Measurements from ENCODE around the gene PPIB. TPM values are rescaled to one million over a fixed set of nuclear protein-coding genes. Genes with fewer than 3 reads are reported as not detected.
"Not testable (repeated sequence)": the region's sequence is repeated elsewhere in the genome, so short reads cannot be mapped to it uniquely, and the experiment has no call there.

PPIB gene
- polyA plus RNA-seq, 4 donors = 535 to 599 (median 548) TPM

DNA sequence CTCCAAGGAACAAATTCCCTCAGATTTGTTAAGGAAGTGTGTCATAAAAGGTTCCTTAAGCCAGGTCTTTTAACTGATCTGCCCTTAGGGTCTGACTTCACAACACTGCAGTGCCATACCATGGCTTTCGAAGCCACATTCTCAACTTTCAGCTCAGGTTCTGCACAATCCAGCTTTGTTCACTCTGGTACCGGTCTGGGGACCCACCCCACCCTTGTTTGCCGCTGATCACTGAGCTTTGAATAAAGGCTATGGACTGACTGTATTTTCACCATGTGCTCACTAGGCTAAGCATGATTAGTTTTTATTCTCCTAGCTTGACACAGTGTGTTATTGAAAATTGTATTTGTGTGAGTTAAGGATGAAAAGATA is 51.2 kb downstream of the PPIB start:
- DNase-seq (ENCODE audit: low read depth in 4 of 4, low spot score in 3 of 4) = no peak

DNA sequence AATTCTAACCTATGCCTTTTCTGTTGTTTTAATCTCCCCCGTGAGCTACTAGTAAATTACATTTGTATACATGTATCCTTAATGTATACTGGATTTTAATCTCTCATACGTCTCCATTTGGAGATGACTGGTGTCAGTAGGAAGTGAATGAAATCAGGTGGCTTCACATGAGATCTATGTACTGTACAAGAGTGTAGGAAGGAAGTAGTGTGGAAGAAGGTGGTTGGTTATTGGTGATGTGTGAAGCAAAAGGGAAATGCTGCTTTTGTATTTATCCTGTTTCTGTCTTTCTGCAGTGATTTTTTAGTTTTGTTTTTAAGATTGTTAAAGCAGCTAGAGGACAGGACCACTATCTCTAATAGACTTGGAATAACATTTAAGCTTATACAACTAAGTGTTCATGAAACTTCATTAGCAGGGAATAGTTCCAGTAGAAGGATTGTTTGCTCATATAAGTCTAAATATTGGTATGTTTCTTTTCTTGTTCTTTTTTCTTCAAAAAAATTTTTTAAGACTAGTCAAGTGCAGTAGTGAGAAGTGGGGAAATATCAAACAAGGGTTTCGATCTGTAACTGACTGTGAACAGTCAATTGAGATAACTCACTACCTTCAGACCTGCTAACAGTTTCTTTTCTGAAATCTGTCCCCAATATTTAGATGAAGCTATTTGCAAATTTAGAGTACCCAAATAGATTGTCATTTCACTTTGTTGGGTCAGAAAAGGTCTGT is 51.7 kb downstream of the PPIB start:
- no peak for DNase-seq (ENCODE audit: low read depth in 4 of 4, low spot score in 3 of 4)

DNA sequence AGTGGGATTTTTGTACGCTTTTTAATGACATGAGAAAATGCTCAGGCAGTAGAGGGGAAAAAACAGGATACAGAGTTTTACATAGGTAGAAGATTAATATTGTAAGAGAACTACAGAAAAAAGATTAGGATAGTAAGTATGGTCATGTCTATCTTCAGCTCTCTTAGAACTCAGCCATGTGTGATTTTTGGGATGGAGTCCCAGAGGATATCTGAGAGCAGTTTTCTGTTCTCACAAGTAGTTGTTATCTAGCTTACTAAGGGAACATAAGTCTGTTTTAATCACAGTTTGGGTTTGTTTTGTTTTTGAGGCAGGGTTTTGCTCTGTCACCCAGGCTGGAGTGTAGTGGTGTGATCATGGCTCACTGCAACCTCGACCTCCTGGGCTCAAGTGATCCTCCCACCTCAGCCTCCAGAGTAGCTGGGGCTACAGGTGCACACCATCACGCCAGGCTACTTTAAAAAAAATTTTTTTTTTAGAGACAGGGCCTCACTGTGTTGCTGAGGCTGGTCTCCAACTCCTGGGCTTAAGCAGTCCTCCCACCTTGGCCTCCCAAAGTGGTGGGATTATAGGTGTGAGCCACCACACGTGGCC is 52.6 kb downstream of the PPIB start:
- not testable (repeated sequence) for DNase-seq (ENCODE audit: low read depth in 4 of 4, low spot score in 3 of 4)

DNA sequence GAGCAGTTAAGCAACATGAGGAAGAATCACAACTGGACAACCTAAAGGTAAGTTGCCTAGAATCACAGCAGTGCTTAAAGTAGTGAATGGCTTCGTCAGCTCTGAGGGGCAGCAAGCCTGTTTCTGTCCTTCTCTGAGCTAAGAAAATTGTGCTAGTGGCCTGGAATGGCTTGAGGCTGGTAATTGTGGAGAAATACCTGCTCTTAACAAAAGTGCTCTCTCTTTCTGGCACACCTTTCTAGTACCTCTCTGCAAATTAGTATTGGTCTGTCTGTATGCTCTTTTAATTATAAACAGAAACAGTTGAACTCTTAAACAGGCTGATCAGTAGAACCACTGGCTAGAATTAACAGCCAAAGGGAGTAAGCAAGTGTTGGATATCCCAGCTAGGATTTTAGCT is 55.5 kb downstream of the PPIB start:
- no peak for DNase-seq (ENCODE audit: low read depth in 4 of 4, low spot score in 3 of 4)

Other genes with a start within 250 kb of the PPIB start
- 10 to 100 TPM in 1 of 4 donors, 1 to 10 TPM in 3; 5.9 to 13.6 (median 7.1) TPM for gene DAPK2, start 116.5 kb downstream of the PPIB start, polyA plus RNA-seq (ENCODE audit: insufficient read length in 4 of 4)
- gene CIAO2A, start 69.2 kb downstream of the PPIB start, polyA plus RNA-seq (ENCODE audit: insufficient read length in 4 of 4) = 100 to 1,000 TPM in 1 of 4 donors, 10 to 100 TPM in 3; 53.3 to 119 (median 87.9) TPM
- gene SNX1, start 67.0 kb downstream of the PPIB start, polyA plus RNA-seq (ENCODE audit: insufficient read length in 4 of 4) = 100 to 1,000 TPM; 104 to 116 (median 108) TPM
- 1 to 10 TPM in 3 of 4 donors, under 1 TPM in 1; 0.90 to 2.7 (median 1.3) TPM for gene SNX22, start 11.3 kb downstream of the PPIB start, polyA plus RNA-seq (ENCODE audit: insufficient read length in 4 of 4)
- 10 to 100 TPM; 12.8 to 23.5 (median 21.5) TPM for gene CSNK1G1, start 193.2 kb upstream of the PPIB start, polyA plus RNA-seq (ENCODE audit: insufficient read length in 4 of 4)
- gene PCLAF, start 218.4 kb upstream of the PPIB start, polyA plus RNA-seq (ENCODE audit: insufficient read length in 4 of 4) = 10 to 100 TPM; 43.8 to 56.7 (median 51.5) TPM
- gene TRIP4, start 224.8 kb upstream of the PPIB start, polyA plus RNA-seq (ENCODE audit: insufficient read length in 4 of 4) = 10 to 100 TPM; 38.9 to 45.0 (median 41.7) TPM